Measurements from ENCODE around the gene C5orf47.

C5orf47 gene

GRCh38 chr5:173989432-173990082 is 587 bp downstream of the C5orf47 start:
- DNase-seq (ENCODE audit: extremely low read depth, low read depth) = no peak
- no peak for TF ChIP-seq CTCF (IDR thresholded peaks at IDR 0.05; ENCODE audit: low read depth, low read length)

GRCh38 chr5:173997331-173997730 is 8.4 kb downstream of the C5orf47 start:
- TF ChIP-seq CTCF (IDR thresholded peaks at IDR 0.05; ENCODE audit: low read depth, low read length) = no peak
- DNase-seq (ENCODE audit: extremely low read depth, low read depth) = no peak

- no peak for TF ChIP-seq CTCF (IDR thresholded peaks at IDR 0.05; ENCODE audit: low read depth, low read length)
- no peak for DNase-seq (ENCODE audit: extremely low read depth, low read depth)
Measured at GRCh38 chr5:173998531-173998930, 9.6 kb downstream of the C5orf47 start.

GRCh38 chr5:174000076-174000475 is 11.1 kb downstream of the C5orf47 start:
- no peak for DNase-seq (ENCODE audit: extremely low read depth, low read depth)
- TF ChIP-seq CTCF (IDR thresholded peaks at IDR 0.05; ENCODE audit: low read depth, low read length) = no peak

GRCh38 chr5:174003795-174004194 is 14.8 kb downstream of the C5orf47 start:
- no peak for DNase-seq (ENCODE audit: extremely low read depth, low read depth)
- TF ChIP-seq CTCF (IDR thresholded peaks at IDR 0.05; ENCODE audit: low read depth, low read length) = no peak

GRCh38 chr5:174008922-174009321 is 20.0 kb downstream of the C5orf47 start:
- no peak for TF ChIP-seq CTCF (IDR thresholded peaks at IDR 0.05; ENCODE audit: low read depth, low read length)
- no peak for DNase-seq (ENCODE audit: extremely low read depth, low read depth)

- no peak for DNase-seq (ENCODE audit: extremely low read depth, low read depth)
- TF ChIP-seq CTCF (IDR thresholded peaks at IDR 0.05; ENCODE audit: low read depth, low read length) = no peak
Measured at GRCh38 chr5:174010365-174010764, 21.4 kb downstream of the C5orf47 start.
